OCI-LY7 (cell line): ENCODE data around the gene DNAJC8.

Source experiments
- EZH2phosphoT487 ChIP-seq: fragments of 200-600 bp; sonication (generic); IDR thresholded peaks from 2 replicates; pipeline ENCODE4 v1.6.1; 2018; ENCODE audit warnings: low read depth, borderline replicate concordance, mild to moderate bottlenecking, mixed run types, antibody characterized with exemption, low read length, moderate library complexity, mixed read lengths
- TF ChIP-seq, protein P1 (sequence below): fragments of 200-600 bp; sonication (generic); conservative IDR thresholded peaks from 2 replicates; pipeline ENCODE4 v1.5.1; 2014; ENCODE audit warnings: mild to moderate bottlenecking, antibody characterized with exemption, low read length, moderate library complexity, mixed read lengths

- TF ChIP-seq, protein P1, sequence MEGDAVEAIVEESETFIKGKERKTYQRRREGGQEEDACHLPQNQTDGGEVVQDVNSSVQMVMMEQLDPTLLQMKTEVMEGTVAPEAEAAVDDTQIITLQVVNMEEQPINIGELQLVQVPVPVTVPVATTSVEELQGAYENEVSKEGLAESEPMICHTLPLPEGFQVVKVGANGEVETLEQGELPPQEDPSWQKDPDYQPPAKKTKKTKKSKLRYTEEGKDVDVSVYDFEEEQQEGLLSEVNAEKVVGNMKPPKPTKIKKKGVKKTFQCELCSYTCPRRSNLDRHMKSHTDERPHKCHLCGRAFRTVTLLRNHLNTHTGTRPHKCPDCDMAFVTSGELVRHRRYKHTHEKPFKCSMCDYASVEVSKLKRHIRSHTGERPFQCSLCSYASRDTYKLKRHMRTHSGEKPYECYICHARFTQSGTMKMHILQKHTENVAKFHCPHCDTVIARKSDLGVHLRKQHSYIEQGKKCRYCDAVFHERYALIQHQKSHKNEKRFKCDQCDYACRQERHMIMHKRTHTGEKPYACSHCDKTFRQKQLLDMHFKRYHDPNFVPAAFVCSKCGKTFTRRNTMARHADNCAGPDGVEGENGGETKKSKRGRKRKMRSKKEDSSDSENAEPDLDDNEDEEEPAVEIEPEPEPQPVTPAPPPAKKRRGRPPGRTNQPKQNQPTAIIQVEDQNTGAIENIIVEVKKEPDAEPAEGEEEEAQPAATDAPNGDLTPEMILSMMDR: no peak
- no peak for TF ChIP-seq EZH2phosphoT487
Observed at GRCh38 chr1:28249866-28250295, 17.1 kb upstream of the DNAJC8 start.
